ENCODE results near the gene IQCN.

IQCN gene

GRCh38 chr19:18286973-18287635, 12.9 kb upstream of the IQCN start:
- DNase-seq: no peak

GRCh38 chr19:18284712-18285360, 10.6 kb upstream of the IQCN start:
- DNase-seq: no peak

GRCh38 chr19:18283338-18283737, 9.1 kb upstream of the IQCN start:
- DNase-seq: no peak

GRCh38 chr19:18282788-18283141, 8.5 kb upstream of the IQCN start:
- no peak for DNase-seq

GRCh38 chr19:18282021-18282787, 8.0 kb upstream of the IQCN start:
- DNase-seq: no peak

- DNase-seq: peak; percentile 79
Observed at GRCh38 chr19:18281082-18282020, 7.1 kb upstream of the IQCN start, which contains the start of gene JUND. TSS of gene JUND (minus strand) at chr19:18281622. CDS start at chr19:18281484, 138 bp downstream.

- DNase-seq: no peak
Observed at GRCh38 chr19:18280247-18281081, 6.2 kb upstream of the IQCN start.

GRCh38 chr19:18279516-18280246, 5.4 kb upstream of the IQCN start:
- DNase-seq: peak; percentile 49

- DNase-seq: no peak
Observed at GRCh38 chr19:18279266-18279515, 4.9 kb upstream of the IQCN start.

GRCh38 chr19:18278521-18279265, 4.4 kb upstream of the IQCN start:
- DNase-seq: no peak

GRCh38 chr19:18274781-18275356, 617 bp upstream of the IQCN start:
- no peak for DNase-seq

GRCh38 chr19:18273561-18274218, 562 bp downstream of the IQCN start:
- no peak for DNase-seq

GRCh38 chr19:18271433-18271841, 2.8 kb downstream of the IQCN start:
- DNase-seq: no peak

- no peak for DNase-seq
Observed at GRCh38 chr19:18270326-18270725, 3.9 kb downstream of the IQCN start.

- no peak for DNase-seq
Observed at GRCh38 chr19:18269070-18269723, 5.1 kb downstream of the IQCN start.

- no peak for DNase-seq
Observed at GRCh38 chr19:18266771-18267686, 7.2 kb downstream of the IQCN start.

- no peak for DNase-seq
Observed at GRCh38 chr19:18265582-18265981, 8.7 kb downstream of the IQCN start.

GRCh38 chr19:18264971-18265540, 9.2 kb downstream of the IQCN start:
- no peak for DNase-seq
